GM12878 (cell line): ENCODE results near the gene PXMP4. TPM values are rescaled to one million over a fixed set of nuclear protein-coding genes. Genes with fewer than 3 reads are reported as not detected.
A peak's percentile ranks its signal among the peaks of the same experiment; 100 is the strongest.

Experiments used
- ATAC-seq: fragments of 200-7000 bp; cut with Tn5 transposase; 3 replicates; pipeline ENCODE4 v1.9.1; 2020; ENCODE audit warnings: mild to moderate bottlenecking, moderate library complexity
- Bru-seq: library from RNA; stranded (reverse); fragments of 400-500 nt; gene quantifications from one replicate; lab custom pipeline; 2021; lab: Mats Ljungman, UMichigan
- BruChase-seq, 2 experiments: library from RNA; stranded (reverse); fragments of 400-500 nt; gene quantifications; one replicate each; lab custom pipeline; 2021; lab: Mats Ljungman, UMichigan
- BruUV-seq: library from RNA; stranded (reverse); fragments of 400-500 nt; replicated peaks from 2 replicates; lab custom pipeline; 2021; lab: Mats Ljungman, UMichigan
- CTCF ChIA-PET: fragments of 300-600 bp; sonication (Branson Sonifier 250); formaldehyde crosslinking; extraction: SDS; loops from one replicate; lab custom pipeline; 2021; ENCODE audit warnings: inconsistent platforms; lab: Yijun Ruan, JAX
- POLR2A ChIA-PET: fragments of 350-600 bp; formaldehyde crosslinking; extraction: SDS; loops from one replicate; lab custom pipeline; 2021; ENCODE audit warnings: inconsistent platforms; lab: Charles Lee
- RAD21 ChIA-PET: fragments of 300-600 bp; sonication (Branson Sonifier 250); formaldehyde crosslinking; loops from one replicate; lab custom pipeline; 2023; ENCODE audit warnings: antibody characterized with exemption; ENCODE audit not compliant: unreplicated experiment; lab: Charles Lee
- SMC1A ChIA-PET: fragments of 300-600 bp; sonication (Branson Sonifier 250); formaldehyde crosslinking; loops from one replicate; lab custom pipeline; 2023; ENCODE audit not compliant: unreplicated experiment, uncharacterized antibody; lab: Charles Lee
- DNase-seq: peaks from one replicate; pipeline ENCODE4 v3.0.0-alpha.2; 2011; ENCODE audit warnings: low read depth, low spot score
- FAIRE-seq: peaks from 3 replicates; lab custom pipeline; 2011; peaks lifted over from hg19 to GRCh38; lab: Jason Lieb, UNC
- H2AFZ ChIP-seq: 2 replicates; pipeline ENCODE4 v1.6.0; 2011; ENCODE audit warnings: low read depth, low read length, control low read depth; ENCODE audit not compliant: control insufficient read depth
- H3K27ac ChIP-seq: 2 replicates; pipeline ENCODE4 v1.5.1; 2011; ENCODE audit warnings: control low read depth; ENCODE audit not compliant: control insufficient read depth, insufficient read depth
- H3K27me3 ChIP-seq, 2 experiments: replicated peaks in 1 of 2; 2 replicates each; pipeline versions ENCODE4 v1.6.0 to v1.6.1; 2011; ENCODE audit warnings: low read length in 1 of 2; ENCODE audit not compliant: control insufficient read depth in 2 of 2, insufficient read depth in 2 of 2
- H3K36me3 ChIP-seq, 2 experiments: 2 replicates each; pipeline ENCODE4 v1.5.1; 2011; ENCODE audit warnings: low read length in 1 of 2; ENCODE audit not compliant: control insufficient read depth in 2 of 2, insufficient read depth in 2 of 2
- H3K4me1 ChIP-seq: 2 replicates; pipeline ENCODE4 v1.6.1; 2011; ENCODE audit warnings: mild to moderate bottlenecking, low read length, moderate library complexity, mixed read lengths; ENCODE audit not compliant: control insufficient read depth, insufficient read depth
- H3K4me2 ChIP-seq: 2 replicates; pipeline ENCODE4 v1.6.0; 2011; ENCODE audit warnings: control low read depth; ENCODE audit not compliant: control insufficient read depth, insufficient read depth
- H3K4me3 ChIP-seq: fragments of 200-600 bp; sonication (generic); 2 replicates; pipeline ENCODE4 v1.5.1; 2016
- H3K79me2 ChIP-seq: 2 replicates; pipeline ENCODE4 v1.6.0; 2011; ENCODE audit warnings: low read length; ENCODE audit not compliant: control insufficient read depth, insufficient read depth
- H3K9ac ChIP-seq: 2 replicates; pipeline ENCODE4 v1.8.0; 2011; ENCODE audit warnings: low read length, control low read depth, mixed read lengths; ENCODE audit not compliant: control insufficient read depth, insufficient read depth
- H3K9me3 ChIP-seq: replicated peaks from 3 replicates; pipeline ENCODE4 v1.5.1; 2011; ENCODE audit warnings: mild to moderate bottlenecking, low read length; ENCODE audit not compliant: control insufficient read depth, insufficient read depth
- H4K20me1 ChIP-seq: 2 replicates; pipeline ENCODE4 v1.6.0; 2011; ENCODE audit not compliant: control insufficient read depth, insufficient read depth
- NFYB ChIP-seq: IDR thresholded peaks from 2 replicates; pipeline ENCODE4 v1.6.1; 2011; ENCODE audit warnings: low read depth, mild to moderate bottlenecking, low read length, improper control_type of control experiment, moderate library complexity; ENCODE audit not compliant: insufficient read depth
- TCF12 ChIP-seq: IDR thresholded peaks from 2 replicates; pipeline ENCODE4 v1.6.1; 2011; ENCODE audit warnings: low read depth, mild to moderate bottlenecking, low read length
- ZNF217 ChIP-seq: fragments of 450-650 bp; IDR thresholded peaks from 2 replicates; pipeline ENCODE4 v1.6.1; 2017; ENCODE audit warnings: antibody characterized with exemption, mild to moderate bottlenecking
- WGBS: methylation state at CpG from one replicate; pipeline ENCODE4 v1.1.6; 2016; ENCODE audit warnings: low lambda C conversion rate; ENCODE audit not compliant: insufficient replicate concordance, insufficient coverage; ENCODE audit errors: missing lambda C conversion rate; 5-methylcytosine and 5-hydroxymethylcytosine counted together
- in situ Hi-C: fragments of 300-500 bp; cut with MboI; formaldehyde crosslinking; loops from 9 replicates; pipeline ENCODE4 v1.14.3; 2018; ENCODE audit warnings: mixed read lengths
- intact Hi-C: fragments of 100-400 bp; cut with micrococcal nuclease; formaldehyde crosslinking; loops from one replicate; pipeline ENCODE4 v1.14.2; 2022; ENCODE audit not compliant: unreplicated experiment
- long read RNA-seq, 2 experiments: library from polyadenylated mRNA; unstranded; transcript quantifications; one replicate each; pipeline ENCODE4 v2.0.0, GENCODE V29; 2019 to 2020
- polyA minus RNA-seq, 3 experiments: library from RNA; depleted of rRNA, polyadenylated mRNA; stranded (reverse); fragments of >200 nt; gene quantifications; 2 replicates each; pipeline ENCODE4 v1.2.3, GENCODE V29; 2011
- polyA plus RNA-seq, 11 experiments: library from polyadenylated mRNA; depleted of rRNA in 4 of 11; unstranded in 6 of 11; stranded (reverse) in 5 of 11; fragments of >200 nt; fragmentation: Nextera tagmentation in 4 of 11; fragmentation: Illumina TruSeq in 1 of 11; extraction: Ambion mirVana in 4 of 11; extraction: Trizol in 1 of 11; gene quantifications; 1 replicate in 1 of 11; 2 replicates in 10 of 11; pipeline versions ENCODE4 v1.2.1 to v1.2.3, GENCODE V29; 2011 to 2016; ENCODE audit warnings: inconsistent platforms in 2 of 11, missing spikeins in 2 of 11, low read depth in 1 of 11
- total RNA-seq, 4 experiments: library from RNA; depleted of rRNA in 3 of 4; stranded (reverse); fragments of >200 nt in 3 of 4; fragmentation: Illumina TruSeq in 1 of 4; extraction: Trizol in 1 of 4; gene quantifications; 2 replicates each; pipeline versions ENCODE4 v1.2.1 to v1.2.3, GENCODE V29; 2013 to 2021
- TF ChIP-seq, protein P1 (sequence below): IDR thresholded peaks from 2 replicates; pipeline ENCODE4 v1.6.1; 2012; ENCODE audit warnings: mild to moderate bottlenecking, low read depth, low read length
- TF ChIP-seq, protein P2 (sequence below): fragments of 450-650 bp; IDR thresholded peaks from 2 replicates; pipeline ENCODE4 v1.6.1; 2018; ENCODE audit warnings: borderline replicate concordance, mild to moderate bottlenecking; ENCODE audit not compliant: partially characterized antibody
- TF ChIP-seq, protein P3 (sequence below): fragments of 150-350 bp; IDR thresholded peaks from 2 replicates; pipeline ENCODE4 v1.6.1; 2016; ENCODE audit warnings: low read depth, low read length

Gene PXMP4, protein sequence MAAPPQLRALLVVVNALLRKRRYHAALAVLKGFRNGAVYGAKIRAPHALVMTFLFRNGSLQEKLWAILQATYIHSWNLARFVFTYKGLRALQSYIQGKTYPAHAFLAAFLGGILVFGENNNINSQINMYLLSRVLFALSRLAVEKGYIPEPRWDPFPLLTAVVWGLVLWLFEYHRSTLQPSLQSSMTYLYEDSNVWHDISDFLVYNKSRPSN
- total RNA-seq (2013; cell fraction: nucleolus; rRNA removed) = 5.6 and 7.9 TPM in 2 replicates
- total RNA-seq (2014; rRNA removed) (7.5 and 9.7 TPM in 2 replicates), total RNA-seq (2014; rRNA removed; fragmentation: Illumina TruSeq; extraction: Trizol) (2.1 and 3.6 TPM in 2 replicates), total RNA-seq (2021) (7.6 and 8.9 TPM in 2 replicates), polyA plus RNA-seq (2011; rRNA removed) (2.7 and 4.9 TPM in 2 replicates), polyA plus RNA-seq (2014; fragmentation: Illumina TruSeq; extraction: Trizol) (1.3 and 5.4 TPM in 2 replicates), polyA plus RNA-seq (2014; fragmentation: Nextera tagmentation; extraction: Ambion mirVana) (10 to 100 TPM; 12.2 to 19.2 TPM), polyA plus RNA-seq (2014; rRNA removed) (4.8 and 5.7 TPM in 2 replicates), polyA plus RNA-seq (2016; fragmentation: Nextera tagmentation; extraction: Ambion mirVana) (10 to 100 TPM; 14.2 to 15.7 TPM), polyA minus RNA-seq (2011; rRNA and poly(A)+ RNA removed) (2.8 and 5.6 TPM in 2 replicates), Bru-seq, nascent RNA (percentile 50 among the genes with signal in this experiment), BruChase-seq, experiment 1, labeled RNA remaining after a 6-hour chase (percentile 48 among the genes with signal in this experiment), BruChase-seq, experiment 2, labeled RNA remaining after a 2-hour chase (percentile 48 among the genes with signal in this experiment)
- polyA plus RNA-seq (2011; ENCODE audit: low read depth) = 3.6 TPM
- 7.3 and 7.6 TPM in 2 replicates for polyA plus RNA-seq (2011; cell fraction: cytosol; rRNA removed)
- 5.1 and 5.8 TPM in 2 replicates for polyA plus RNA-seq (2011; cell fraction: nucleus; rRNA removed)
- 6.0 and 6.6 TPM in 2 replicates for polyA plus RNA-seq (2012)
- polyA minus RNA-seq (2011; cell fraction: cytosol; rRNA and poly(A)+ RNA removed) = 4.7 and 6.7 TPM in 2 replicates
- polyA minus RNA-seq (2011; cell fraction: nucleus; rRNA and poly(A)+ RNA removed) = 1.8 and 1.9 TPM in 2 replicates
- long read RNA-seq, experiment 1, full-length matches to known transcripts = 10 of 10 reads
- long read RNA-seq, experiment 1, partial matches to known transcripts = 0 of 10 reads
- long read RNA-seq, experiment 1, other reads (novel, unspliced or antisense) = 0 of 10 reads
- long read RNA-seq, experiment 2, full-length matches to known transcripts = 15 of 16 reads
- long read RNA-seq, experiment 2, partial matches to known transcripts = 0 of 16 reads
- long read RNA-seq, experiment 2, other reads (novel, unspliced or antisense) = 1 of 16 reads

DNA sequence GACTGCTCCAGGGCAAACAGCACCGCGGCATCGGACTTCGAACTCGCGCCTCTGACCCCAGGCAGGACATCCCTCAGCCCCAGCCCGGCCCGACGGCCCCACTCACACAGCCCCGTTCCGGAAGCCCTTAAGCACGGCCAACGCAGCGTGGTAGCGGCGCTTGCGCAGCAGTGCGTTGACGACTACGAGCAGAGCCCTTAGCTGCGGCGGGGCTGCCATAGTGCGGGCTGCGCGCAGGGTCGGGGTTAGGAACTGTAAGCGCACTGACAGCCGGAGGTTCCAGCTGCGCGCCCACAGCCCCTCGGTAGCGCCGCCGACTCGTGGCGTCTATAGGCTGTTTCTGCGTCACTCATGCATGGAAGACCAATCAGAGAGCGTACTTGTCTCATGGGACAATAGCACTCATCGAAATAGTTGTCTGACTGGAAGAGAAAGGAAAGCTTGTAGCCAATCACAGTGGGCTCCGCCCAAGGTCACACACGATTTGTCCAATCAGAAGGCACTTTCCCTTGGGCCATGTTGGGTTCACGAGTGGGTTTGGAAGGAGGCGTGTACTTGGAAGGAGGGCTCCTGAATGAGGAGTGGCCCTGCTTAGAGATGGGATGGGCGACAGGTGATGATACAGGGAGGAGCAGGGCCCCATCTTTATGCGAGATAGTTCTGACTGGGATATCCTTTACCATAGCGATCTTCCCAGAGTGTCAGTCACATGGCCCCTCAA, at the start of gene PXMP4:
Gene PXMP4 (minus strand): TSS at position 322 of the 721 bp plus-strand sequence. CDS start 103 bp downstream, at position 219.
- ChIA-PET CTCF (interaction anchor here (0.6 to 1.1 kb wide), 4 partner anchors 12 to 53 kb away, joined by 3 to 4 read pairs (median 3); partner anchors contain the start of gene ACTL10), SMC1A (interaction anchor here (0.5 to 1.6 kb wide), 4 partner anchors 9 to 94 kb away, joined by 3 read pairs; no protein-coding TSS in a partner anchor), RAD21 (interaction anchor here (1.0 to 1.8 kb wide), 7 partner anchors 8 to 92 kb away, joined by 3 to 8 read pairs (median 3); partner anchors contain the start of gene CHMP4B), POLR2A (interaction anchor here (0.6 to 1.9 kb wide), 9 partner anchors 12 to 302 kb away, joined by 3 to 7 read pairs (median 3); partner anchors contain the start of genes ACTL10, CBFA2T2 and CHMP4B)
- Histone ChIP-seq H4K20me1 (no peaks in the 10 kb centered on the region), H2AFZ (peak within 1 kb of the TSS; percentile 97), H3K27me3 (no peaks in the 10 kb centered on the region), H3K79me2 (peaks cover 5% of the 10 kb centered on the region), H3K9me3 (no peaks in the 10 kb centered on the region), H3K4me1 (peaks cover 9% of the 10 kb centered on the region), H3K36me3 (no peaks in the 10 kb centered on the region), H3K27ac (peak within 1 kb of the TSS; percentile 27), H3K4me2 (peak within 1 kb of the TSS; percentile 94), H3K9ac (peak within 1 kb of the TSS; percentile 73), H3K4me3 (peak within 1 kb of the TSS; percentile 72)
- peak; percentile 99 for ATAC-seq
- DNase-seq = peak; percentile 99
- intact Hi-C loops = no loop called here
- in situ Hi-C loops = no loop called here
- FAIRE-seq = peak; percentile 100
- no TSS peak for BruUV-seq
- 4% methylated on average over 46 of the region's 46 CpGs for WGBS
- no peak for TF ChIP-seq ZNF217
- peak; percentile 44; the same call in 1 of the 2 replicates for TF ChIP-seq TCF12
- TF ChIP-seq NFYB = peak; percentile 90
- TF ChIP-seq, protein P1, sequence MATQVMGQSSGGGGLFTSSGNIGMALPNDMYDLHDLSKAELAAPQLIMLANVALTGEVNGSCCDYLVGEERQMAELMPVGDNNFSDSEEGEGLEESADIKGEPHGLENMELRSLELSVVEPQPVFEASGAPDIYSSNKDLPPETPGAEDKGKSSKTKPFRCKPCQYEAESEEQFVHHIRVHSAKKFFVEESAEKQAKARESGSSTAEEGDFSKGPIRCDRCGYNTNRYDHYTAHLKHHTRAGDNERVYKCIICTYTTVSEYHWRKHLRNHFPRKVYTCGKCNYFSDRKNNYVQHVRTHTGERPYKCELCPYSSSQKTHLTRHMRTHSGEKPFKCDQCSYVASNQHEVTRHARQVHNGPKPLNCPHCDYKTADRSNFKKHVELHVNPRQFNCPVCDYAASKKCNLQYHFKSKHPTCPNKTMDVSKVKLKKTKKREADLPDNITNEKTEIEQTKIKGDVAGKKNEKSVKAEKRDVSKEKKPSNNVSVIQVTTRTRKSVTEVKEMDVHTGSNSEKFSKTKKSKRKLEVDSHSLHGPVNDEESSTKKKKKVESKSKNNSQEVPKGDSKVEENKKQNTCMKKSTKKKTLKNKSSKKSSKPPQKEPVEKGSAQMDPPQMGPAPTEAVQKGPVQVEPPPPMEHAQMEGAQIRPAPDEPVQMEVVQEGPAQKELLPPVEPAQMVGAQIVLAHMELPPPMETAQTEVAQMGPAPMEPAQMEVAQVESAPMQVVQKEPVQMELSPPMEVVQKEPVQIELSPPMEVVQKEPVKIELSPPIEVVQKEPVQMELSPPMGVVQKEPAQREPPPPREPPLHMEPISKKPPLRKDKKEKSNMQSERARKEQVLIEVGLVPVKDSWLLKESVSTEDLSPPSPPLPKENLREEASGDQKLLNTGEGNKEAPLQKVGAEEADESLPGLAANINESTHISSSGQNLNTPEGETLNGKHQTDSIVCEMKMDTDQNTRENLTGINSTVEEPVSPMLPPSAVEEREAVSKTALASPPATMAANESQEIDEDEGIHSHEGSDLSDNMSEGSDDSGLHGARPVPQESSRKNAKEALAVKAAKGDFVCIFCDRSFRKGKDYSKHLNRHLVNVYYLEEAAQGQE = no peak
- TF ChIP-seq, protein P2, sequence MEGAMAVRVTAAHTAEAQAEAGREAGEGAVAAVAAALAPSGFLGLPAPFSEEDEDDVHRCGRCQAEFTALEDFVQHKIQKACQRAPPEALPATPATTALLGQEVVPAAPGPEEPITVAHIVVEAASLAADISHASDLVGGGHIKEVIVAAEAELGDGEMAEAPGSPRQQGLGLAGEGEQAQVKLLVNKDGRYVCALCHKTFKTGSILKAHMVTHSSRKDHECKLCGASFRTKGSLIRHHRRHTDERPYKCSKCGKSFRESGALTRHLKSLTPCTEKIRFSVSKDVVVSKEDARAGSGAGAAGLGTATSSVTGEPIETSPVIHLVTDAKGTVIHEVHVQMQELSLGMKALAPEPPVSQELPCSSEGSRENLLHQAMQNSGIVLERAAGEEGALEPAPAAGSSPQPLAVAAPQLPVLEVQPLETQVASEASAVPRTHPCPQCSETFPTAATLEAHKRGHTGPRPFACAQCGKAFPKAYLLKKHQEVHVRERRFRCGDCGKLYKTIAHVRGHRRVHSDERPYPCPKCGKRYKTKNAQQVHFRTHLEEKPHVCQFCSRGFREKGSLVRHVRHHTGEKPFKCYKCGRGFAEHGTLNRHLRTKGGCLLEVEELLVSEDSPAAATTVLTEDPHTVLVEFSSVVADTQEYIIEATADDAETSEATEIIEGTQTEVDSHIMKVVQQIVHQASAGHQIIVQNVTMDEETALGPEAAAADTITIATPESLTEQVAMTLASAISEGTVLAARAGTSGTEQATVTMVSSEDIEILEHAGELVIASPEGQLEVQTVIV = no peak
- TF ChIP-seq, protein P3, sequence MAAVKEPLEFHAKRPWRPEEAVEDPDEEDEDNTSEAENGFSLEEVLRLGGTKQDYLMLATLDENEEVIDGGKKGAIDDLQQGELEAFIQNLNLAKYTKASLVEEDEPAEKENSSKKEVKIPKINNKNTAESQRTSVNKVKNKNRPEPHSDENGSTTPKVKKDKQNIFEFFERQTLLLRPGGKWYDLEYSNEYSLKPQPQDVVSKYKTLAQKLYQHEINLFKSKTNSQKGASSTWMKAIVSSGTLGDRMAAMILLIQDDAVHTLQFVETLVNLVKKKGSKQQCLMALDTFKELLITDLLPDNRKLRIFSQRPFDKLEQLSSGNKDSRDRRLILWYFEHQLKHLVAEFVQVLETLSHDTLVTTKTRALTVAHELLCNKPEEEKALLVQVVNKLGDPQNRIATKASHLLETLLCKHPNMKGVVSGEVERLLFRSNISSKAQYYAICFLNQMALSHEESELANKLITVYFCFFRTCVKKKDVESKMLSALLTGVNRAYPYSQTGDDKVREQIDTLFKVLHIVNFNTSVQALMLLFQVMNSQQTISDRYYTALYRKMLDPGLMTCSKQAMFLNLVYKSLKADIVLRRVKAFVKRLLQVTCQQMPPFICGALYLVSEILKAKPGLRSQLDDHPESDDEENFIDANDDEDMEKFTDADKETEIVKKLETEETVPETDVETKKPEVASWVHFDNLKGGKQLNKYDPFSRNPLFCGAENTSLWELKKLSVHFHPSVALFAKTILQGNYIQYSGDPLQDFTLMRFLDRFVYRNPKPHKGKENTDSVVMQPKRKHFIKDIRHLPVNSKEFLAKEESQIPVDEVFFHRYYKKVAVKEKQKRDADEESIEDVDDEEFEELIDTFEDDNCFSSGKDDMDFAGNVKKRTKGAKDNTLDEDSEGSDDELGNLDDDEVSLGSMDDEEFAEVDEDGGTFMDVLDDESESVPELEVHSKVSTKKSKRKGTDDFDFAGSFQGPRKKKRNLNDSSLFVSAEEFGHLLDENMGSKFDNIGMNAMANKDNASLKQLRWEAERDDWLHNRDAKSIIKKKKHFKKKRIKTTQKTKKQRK = peak; percentile 85
